NCI-H774 (cell line): Measurements from ENCODE around the gene CHCHD2.
"Not testable (repeated sequence)": the region's sequence is repeated elsewhere in the genome, so short reads cannot be mapped to it uniquely, and the experiment has no call there.

ENCODE experiments used
- DNase-seq: peaks from one replicate; lab custom pipeline; 2025; lab: John Stamatoyannopoulos, UW

CHCHD2 gene

GRCh38 chr7:56083150-56083785 is 23.0 kb downstream of the CHCHD2 start:
- DNase-seq, result no peak

- no peak for DNase-seq
Measured at GRCh38 chr7:56081626-56082340, 24.5 kb downstream of the CHCHD2 start.

- not testable (repeated sequence) for DNase-seq
Measured at GRCh38 chr7:56080726-56081435, 25.4 kb downstream of the CHCHD2 start.

GRCh38 chr7:56079450-56080185 is 26.7 kb downstream of the CHCHD2 start:
- peak; percentile 85 for DNase-seq

- DNase-seq, result no peak
Measured at GRCh38 chr7:56078196-56078595, 28.1 kb downstream of the CHCHD2 start.

- no peak for DNase-seq
Measured at GRCh38 chr7:56077681-56078080, 28.6 kb downstream of the CHCHD2 start.

- peak; percentile 28 for DNase-seq
Measured at GRCh38 chr7:56074371-56074791, 31.9 kb downstream of the CHCHD2 start.

- not testable (repeated sequence) for DNase-seq
Measured at GRCh38 chr7:56066376-56066775, 39.9 kb downstream of the CHCHD2 start.

- peak; percentile 85 for DNase-seq
Measured at GRCh38 chr7:56063882-56064625, 42.2 kb downstream of the CHCHD2 start, which contains the start of gene SUMF2. TSS of gene SUMF2 (plus strand) at chr7:56064286. CDS start at chr7:56064312, 26 bp downstream.

GRCh38 chr7:56063500-56063881 is 42.8 kb downstream of the CHCHD2 start:
- no peak for DNase-seq

GRCh38 chr7:56062382-56062781 is 43.9 kb downstream of the CHCHD2 start:
- DNase-seq, result no peak

GRCh38 chr7:56053993-56054392 is 52.3 kb downstream of the CHCHD2 start:
- DNase-seq, result no peak

GRCh38 chr7:56053379-56053778 is 52.9 kb downstream of the CHCHD2 start:
- no peak for DNase-seq
